Tibial artery (tissue), 4 donors: ENCODE measurements around the gene GOLGA5.

Source experiments
- DNase-seq, 2 donors: peaks; one replicate each; pipeline ENCODE4 v3.0.0-alpha.2; 2019
- H3K27ac ChIP-seq, 2 donors: fragments of 200-600 bp; sonication (generic) in 1 of 2; 1 replicate in 1 of 2; 2 replicates in 1 of 2; pipeline ENCODE4 v1.5.1; 2018 to 2019; ENCODE audit warnings: mild to moderate bottlenecking in 1 of 2
- H3K27me3 ChIP-seq, 2 donors: fragments of 200-600 bp; sonication (generic) in 1 of 2; one replicate each; pipeline versions ENCODE4 v1.5.1 to v1.6.0; 2016 to 2019
- H3K36me3 ChIP-seq, 3 donors: fragments of 200-600 bp; sonication (generic) in 2 of 3; one replicate each; pipeline ENCODE4 v1.5.1; 2016 to 2019; ENCODE audit warnings: mild to moderate bottlenecking in 2 of 3
- H3K4me1 ChIP-seq, 4 donors: fragments of 200-600 bp; sonication (generic) in 2 of 4; 1 replicate in 3 of 4; 2 replicates in 1 of 4; pipeline ENCODE4 v1.5.1; 2016 to 2019
- H3K4me3 ChIP-seq, 2 donors: fragments of 200-600 bp; sonication (generic) in 1 of 2; 1 replicate in 1 of 2; 2 replicates in 1 of 2; pipeline ENCODE4 v1.5.1; 2018 to 2019; ENCODE audit warnings: mild to moderate bottlenecking in 2 of 2
- H3K9me3 ChIP-seq, 3 donors: fragments of 200-600 bp; sonication (generic) in 1 of 3; one replicate each; pipeline ENCODE4 v1.5.1; 2016 to 2019
- intact Hi-C: fragments of 100-400 bp; cut with DNase I; formaldehyde crosslinking; loops from one replicate; pipeline ENCODE4 v1.15.0; 2023; ENCODE audit warnings: low total_unique reads
- TF ChIP-seq, protein P1 (sequence below), 2 experiments: fragments of 200-600 bp in 1 of 2; fragments of 450-650 bp in 1 of 2; IDR thresholded peaks; one replicate each; pipeline ENCODE4 v1.5.1; 2017 to 2019; ENCODE audit warnings: antibody characterized with exemption in 2 of 2, mild to moderate bottlenecking in 1 of 2, moderate library complexity in 1 of 2

Gene GOLGA5

DNA sequence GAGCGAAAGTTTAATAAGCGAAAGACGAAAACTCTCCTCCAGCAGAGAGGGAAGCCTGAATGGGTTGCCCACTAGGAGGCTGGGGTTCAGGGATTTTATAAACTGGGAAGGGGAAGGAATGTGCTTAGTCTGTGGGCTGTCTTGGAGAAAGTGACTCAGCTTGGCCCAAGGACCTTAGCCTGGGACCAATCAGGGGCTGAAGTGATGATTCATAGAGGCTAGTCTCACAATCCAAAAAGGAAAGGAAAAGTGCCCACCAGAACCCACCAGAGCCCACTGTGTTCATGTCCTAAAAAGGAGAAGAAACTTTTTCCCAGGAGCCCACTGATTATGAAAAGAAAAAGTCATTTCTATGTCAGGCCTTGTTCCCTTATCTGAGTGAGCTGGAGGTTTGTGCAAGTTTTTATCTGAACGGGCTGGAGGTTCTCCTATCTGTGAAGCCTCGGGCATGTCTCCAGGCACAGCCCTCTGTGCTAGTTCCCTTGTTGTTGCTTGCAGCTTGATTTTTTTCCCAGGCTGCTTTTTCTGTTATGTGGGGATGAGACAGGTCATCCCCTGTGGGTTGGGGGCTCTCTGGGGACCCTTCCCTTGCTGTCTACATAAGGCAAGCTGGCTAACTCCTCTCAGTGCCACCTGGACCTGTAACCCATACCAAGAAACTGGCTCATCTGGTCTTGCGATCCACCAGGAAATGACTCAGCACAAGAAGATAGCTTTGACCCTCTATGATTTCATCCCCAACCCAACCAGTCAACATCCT, 8.3 kb upstream of the GOLGA5 start:
- no peak for DNase-seq
- H3K4me3 ChIP-seq: no peak overlapping the region
- intact Hi-C loops: no loop called here
- H3K27ac ChIP-seq: peak overlapping the region; percentile 47 to 64
- peaks cover 0 to 20% (median 0%) of the 10 kb centered on the region in 3 donors for H3K9me3 ChIP-seq
- H3K27me3 ChIP-seq: no peaks in the 10 kb centered on the region
- H3K36me3 ChIP-seq: no peaks in the 10 kb centered on the region
- H3K4me1 ChIP-seq: peaks cover 0 to 5% (median 2%) of the 10 kb centered on the region in 4 donors
- TF ChIP-seq, protein P1, sequence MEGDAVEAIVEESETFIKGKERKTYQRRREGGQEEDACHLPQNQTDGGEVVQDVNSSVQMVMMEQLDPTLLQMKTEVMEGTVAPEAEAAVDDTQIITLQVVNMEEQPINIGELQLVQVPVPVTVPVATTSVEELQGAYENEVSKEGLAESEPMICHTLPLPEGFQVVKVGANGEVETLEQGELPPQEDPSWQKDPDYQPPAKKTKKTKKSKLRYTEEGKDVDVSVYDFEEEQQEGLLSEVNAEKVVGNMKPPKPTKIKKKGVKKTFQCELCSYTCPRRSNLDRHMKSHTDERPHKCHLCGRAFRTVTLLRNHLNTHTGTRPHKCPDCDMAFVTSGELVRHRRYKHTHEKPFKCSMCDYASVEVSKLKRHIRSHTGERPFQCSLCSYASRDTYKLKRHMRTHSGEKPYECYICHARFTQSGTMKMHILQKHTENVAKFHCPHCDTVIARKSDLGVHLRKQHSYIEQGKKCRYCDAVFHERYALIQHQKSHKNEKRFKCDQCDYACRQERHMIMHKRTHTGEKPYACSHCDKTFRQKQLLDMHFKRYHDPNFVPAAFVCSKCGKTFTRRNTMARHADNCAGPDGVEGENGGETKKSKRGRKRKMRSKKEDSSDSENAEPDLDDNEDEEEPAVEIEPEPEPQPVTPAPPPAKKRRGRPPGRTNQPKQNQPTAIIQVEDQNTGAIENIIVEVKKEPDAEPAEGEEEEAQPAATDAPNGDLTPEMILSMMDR (IDR thresholded peaks at IDR 0.05): no peak

DNA sequence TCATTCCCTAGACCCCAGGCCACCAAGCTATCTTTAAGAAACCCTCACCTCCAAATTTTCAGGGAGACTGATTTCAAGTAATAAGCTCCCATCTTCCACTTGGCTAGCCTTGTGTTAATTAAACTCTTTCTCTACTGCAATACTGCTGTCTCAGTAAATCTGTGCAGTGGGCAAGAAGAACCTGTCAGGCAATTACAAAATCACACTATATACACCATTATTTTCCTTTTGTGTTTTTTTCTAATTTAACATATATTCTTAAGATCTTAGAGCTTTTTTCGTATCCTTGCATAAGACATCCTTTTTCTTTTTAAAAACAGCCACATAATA, 7.7 kb upstream of the GOLGA5 start:
- Histone ChIP-seq H3K4me3 (no peak overlapping the region), H3K9me3 (peaks cover 0 to 20% (median 0%) of the 10 kb centered on the region in 3 donors), H3K27me3 (no peaks in the 10 kb centered on the region), H3K36me3 (no peaks in the 10 kb centered on the region), H3K4me1 (peaks cover 0 to 5% (median 2%) of the 10 kb centered on the region in 4 donors), H3K27ac (peak overlapping the region; percentile 47 to 64)
- DNase-seq: no peak
- TF ChIP-seq, protein P1 (IDR thresholded peaks at IDR 0.05): no peak
- intact Hi-C loops: no loop called here

DNA sequence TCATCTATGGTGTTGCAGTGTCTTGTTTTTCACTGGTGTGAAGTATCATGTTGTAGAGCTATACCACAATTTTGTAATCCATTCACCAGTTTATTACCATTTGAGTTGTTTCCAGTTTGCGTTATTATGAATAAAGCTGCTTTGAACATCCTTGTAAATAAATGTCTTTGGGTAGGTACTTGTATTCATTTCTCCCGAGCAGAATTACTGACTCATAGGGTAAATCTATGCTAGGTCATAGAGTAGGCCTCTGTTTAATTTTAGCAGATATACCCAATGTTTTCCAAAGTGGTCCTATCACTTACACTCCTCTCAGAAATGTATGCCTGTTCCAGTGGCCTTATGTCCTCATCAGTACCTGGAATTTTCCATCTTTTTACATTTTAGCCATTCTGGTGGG, 6.6 kb upstream of the GOLGA5 start:
- Histone ChIP-seq H3K9me3 (peaks cover 0 to 20% (median 0%) of the 10 kb centered on the region in 3 donors), H3K4me3 (no peak overlapping the region), H3K4me1 (peaks cover 0 to 5% (median 2%) of the 10 kb centered on the region in 4 donors), H3K36me3 (no peaks in the 10 kb centered on the region), H3K27ac (no peak overlapping the region), H3K27me3 (no peaks in the 10 kb centered on the region)
- intact Hi-C loops: no loop called here
- TF ChIP-seq, protein P1 (IDR thresholded peaks at IDR 0.05): no peak
- DNase-seq: no peak

DNA sequence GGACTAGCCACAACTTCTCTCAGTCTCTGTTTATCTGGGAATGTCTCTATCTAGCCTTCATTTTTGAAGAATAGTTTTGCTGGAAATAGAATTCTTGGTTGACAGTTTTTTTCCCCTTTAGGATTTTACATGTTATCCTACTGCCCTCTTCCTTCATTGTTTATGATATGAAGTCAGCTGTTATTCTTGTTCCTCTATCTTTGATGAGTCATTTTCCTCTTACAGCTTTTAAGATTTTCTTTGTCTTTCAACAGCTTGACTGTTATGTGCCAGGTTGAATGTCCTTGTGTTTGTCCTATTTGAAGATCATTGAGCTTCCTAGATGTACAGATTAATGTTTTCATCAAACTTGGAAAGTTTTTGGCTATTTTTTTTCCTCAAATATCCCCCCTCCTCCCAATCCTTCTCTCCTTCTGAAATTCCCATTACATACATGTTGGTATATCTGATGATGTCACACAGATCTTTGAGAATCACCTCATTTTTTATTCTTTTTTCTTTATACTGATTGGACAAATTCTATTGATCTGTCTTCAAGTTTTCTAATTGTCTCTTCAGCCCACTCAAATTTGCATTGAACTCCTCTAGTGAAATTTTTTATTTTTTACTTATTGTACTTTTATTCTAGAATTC, 4.5 kb upstream of the GOLGA5 start:
- TF ChIP-seq, protein P1 (IDR thresholded peaks at IDR 0.05): no peak
- intact Hi-C loops: loop anchor here (5.0 kb wide), 1 partner anchor 37 kb away; no protein-coding TSS in a partner anchor
- H3K27ac ChIP-seq: no peak overlapping the region
- DNase-seq: no peak
- no peak overlapping the region for H3K4me3 ChIP-seq
- peaks cover 0 to 20% (median 0%) of the 10 kb centered on the region in 3 donors for H3K9me3 ChIP-seq
- H3K4me1 ChIP-seq: peaks cover 0 to 5% (median 2%) of the 10 kb centered on the region in 4 donors
- no peaks in the 10 kb centered on the region for H3K27me3 ChIP-seq
- no peaks in the 10 kb centered on the region for H3K36me3 ChIP-seq

DNA sequence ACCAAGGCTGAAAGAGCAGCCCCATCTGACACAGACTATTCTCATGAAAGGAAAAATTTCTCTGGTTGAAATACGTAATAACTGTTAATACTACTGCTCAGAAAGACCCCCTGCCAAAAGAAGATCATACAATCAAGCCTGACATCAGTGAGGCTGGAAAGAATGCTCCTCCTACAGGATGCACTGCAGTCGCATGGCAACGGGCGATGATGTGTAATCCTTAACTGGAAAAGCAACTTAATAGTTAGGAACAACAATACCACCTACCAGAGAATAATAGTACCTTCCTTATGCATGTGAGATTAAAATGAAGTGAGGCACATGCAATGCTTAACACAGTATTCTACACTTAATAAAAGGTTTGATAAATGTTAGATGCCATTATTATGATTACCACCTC, 1.2 kb upstream of the GOLGA5 start:
- no peak for DNase-seq
- intact Hi-C loops: loop anchor here (5.0 kb wide), 1 partner anchor 41 kb away; no protein-coding TSS in a partner anchor
- no peak overlapping the region for H3K27ac ChIP-seq

More for the DNA sequence above, 1.2 kb upstream of the GOLGA5 start:
- Histone ChIP-seq H3K27me3 (no peaks in the 10 kb centered on the region), H3K9me3 (peaks cover 0 to 20% (median 0%) of the 10 kb centered on the region in 3 donors), H3K4me3 (no peak overlapping the region), H3K4me1 (peaks cover 0 to 17% (median 10%) of the 10 kb centered on the region in 4 donors), H3K36me3 (peaks cover 4 to 8% (median 6%) of the 10 kb centered on the region in 3 donors)
- TF ChIP-seq, protein P1 (IDR thresholded peaks at IDR 0.05): no peak
